ENCODE data around the gene NOP16. TPM values are rescaled to one million over a fixed set of nuclear protein-coding genes. Genes with fewer than 3 reads are reported as not detected.

Gene NOP16
- total RNA-seq, 2 experiments from 2014 or later = 29.1 to 34.0 TPM

- no peaks in the 10 kb centered on the region for H3K9me3 Mint-ChIP-seq
- no peak for DNase-seq
- H3K4me3 Mint-ChIP-seq = no peak overlapping the region
- H3K36me3 Mint-ChIP-seq (ENCODE audit: low read depth) = peaks cover 25% of the 10 kb centered on the region
- ChIA-PET CTCF (interaction anchor here (1.1 to 1.5 kb wide), 2 partner anchors 32 to 56 kb away, joined by 3 to 5 read pairs; no protein-coding TSS in a partner anchor), POLR2A (no interaction called here)
- H3K27ac Mint-ChIP-seq = no peak overlapping the region
- H3K4me1 Mint-ChIP-seq = peaks cover 23% of the 10 kb centered on the region
- H3K27me3 Mint-ChIP-seq = no peaks in the 10 kb centered on the region
Observed at GRCh38 chr5:176391999-176392398, 3.6 kb upstream of the NOP16 start.

- H3K4me3 Mint-ChIP-seq = no peak overlapping the region
- H3K36me3 Mint-ChIP-seq (ENCODE audit: low read depth) = peaks cover 28% of the 10 kb centered on the region
- peaks cover 28% of the 10 kb centered on the region for H3K4me1 Mint-ChIP-seq
- ChIA-PET CTCF (interaction anchor here (1.1 to 1.5 kb wide), 2 partner anchors 31 to 56 kb away, joined by 3 to 5 read pairs; no protein-coding TSS in a partner anchor), POLR2A (no interaction called here)
- no peaks in the 10 kb centered on the region for H3K27me3 Mint-ChIP-seq
- no peak overlapping the region for H3K27ac Mint-ChIP-seq
- H3K9me3 Mint-ChIP-seq = no peaks in the 10 kb centered on the region
- DNase-seq = no peak
Observed at GRCh38 chr5:176391479-176391878, 3.1 kb upstream of the NOP16 start.

- no peak for DNase-seq
- peaks cover 44% of the 10 kb centered on the region for H3K36me3 Mint-ChIP-seq (ENCODE audit: low read depth)
- peaks cover 39% of the 10 kb centered on the region for H3K4me1 Mint-ChIP-seq
- H3K27ac Mint-ChIP-seq = peak overlapping the region; percentile 98
- CTCF ChIA-PET = interaction anchor here (0.7 to 1.1 kb wide), 2 partner anchors 58 to 1054 kb away, joined by 3 to 8 read pairs; no protein-coding TSS in a partner anchor
- H3K9me3 Mint-ChIP-seq = no peaks in the 10 kb centered on the region
- POLR2A ChIA-PET = interaction anchor here (0.7 kb wide), 1 partner anchor 35 kb away, joined by 4 read pairs; no protein-coding TSS in a partner anchor
- H3K27me3 Mint-ChIP-seq = no peaks in the 10 kb centered on the region
- peak overlapping the region; percentile 95 for H3K4me3 Mint-ChIP-seq
Observed at GRCh38 chr5:176389135-176390123, 1.0 kb upstream of the NOP16 start.

- peaks cover 55% of the 10 kb centered on the region for H3K36me3 Mint-ChIP-seq (ENCODE audit: low read depth)
- POLR2A ChIA-PET = no interaction called here
Observed at GRCh38 chr5:176388003-176388443, 375 bp downstream of the NOP16 start.

DNA sequence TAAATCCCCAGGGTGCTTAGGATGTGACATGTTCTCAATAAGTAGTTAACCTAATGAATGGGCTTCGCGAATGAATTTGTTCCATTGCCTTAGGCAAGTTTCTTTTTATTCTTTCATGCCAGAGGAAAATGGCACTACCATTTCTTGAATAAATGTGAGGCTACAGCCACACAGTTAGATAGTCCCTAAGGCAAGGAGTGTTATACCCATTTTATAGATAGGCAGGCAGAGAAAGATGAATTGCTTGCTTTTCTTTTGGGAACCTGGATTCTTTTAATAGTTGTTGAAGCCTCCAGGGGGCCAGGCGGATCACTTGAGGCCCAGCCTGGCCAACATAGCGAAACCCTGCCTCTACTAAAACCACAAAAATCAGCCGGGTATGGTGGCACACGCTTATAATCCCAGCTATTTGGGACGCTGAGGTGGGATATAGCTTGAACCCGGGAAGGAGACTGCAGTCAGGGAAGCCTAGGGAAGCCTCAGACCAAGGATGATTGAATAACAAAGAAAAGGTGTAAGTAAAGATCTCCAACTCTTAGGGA is 943 bp downstream of the NOP16 start:
- POLR2A ChIA-PET = no interaction called here
- Mint-ChIP-seq H3K9me3 (no peaks in the 10 kb centered on the region), H3K4me3 (peak overlapping the region; percentile 95), H3K27me3 (no peaks in the 10 kb centered on the region), H3K27ac (peak overlapping the region; percentile 98), H3K36me3 (ENCODE audit: low read depth) (peaks cover 56% of the 10 kb centered on the region), H3K4me1 (peaks cover 39% of the 10 kb centered on the region)
- CTCF ChIA-PET = no interaction called here
- no peak for DNase-seq

More at GRCh38 chr5:176388003-176388443, 375 bp downstream of the NOP16 start:
- Mint-ChIP-seq H3K27me3 (no peaks in the 10 kb centered on the region), H3K9me3 (no peaks in the 10 kb centered on the region), H3K4me1 (peaks cover 39% of the 10 kb centered on the region), H3K27ac (peak overlapping the region; percentile 98), H3K4me3 (peak overlapping the region; percentile 95)
- DNase-seq = no peak
- CTCF ChIA-PET = no interaction called here

- H3K36me3 Mint-ChIP-seq (ENCODE audit: low read depth) = peaks cover 60% of the 10 kb centered on the region
- H3K4me3 Mint-ChIP-seq = peak overlapping the region; percentile 95
- DNase-seq = no peak
- CTCF ChIA-PET = interaction anchor here (1.5 kb wide), 1 partner anchor 12 kb away, joined by 5 read pairs; no protein-coding TSS in a partner anchor
- H3K27me3 Mint-ChIP-seq = no peaks in the 10 kb centered on the region
- H3K4me1 Mint-ChIP-seq = peaks cover 36% of the 10 kb centered on the region
- POLR2A ChIA-PET = no interaction called here
- no peaks in the 10 kb centered on the region for H3K9me3 Mint-ChIP-seq
- H3K27ac Mint-ChIP-seq = peak overlapping the region; percentile 26
Observed at GRCh38 chr5:176386491-176386890, 1.9 kb downstream of the NOP16 start.

DNA sequence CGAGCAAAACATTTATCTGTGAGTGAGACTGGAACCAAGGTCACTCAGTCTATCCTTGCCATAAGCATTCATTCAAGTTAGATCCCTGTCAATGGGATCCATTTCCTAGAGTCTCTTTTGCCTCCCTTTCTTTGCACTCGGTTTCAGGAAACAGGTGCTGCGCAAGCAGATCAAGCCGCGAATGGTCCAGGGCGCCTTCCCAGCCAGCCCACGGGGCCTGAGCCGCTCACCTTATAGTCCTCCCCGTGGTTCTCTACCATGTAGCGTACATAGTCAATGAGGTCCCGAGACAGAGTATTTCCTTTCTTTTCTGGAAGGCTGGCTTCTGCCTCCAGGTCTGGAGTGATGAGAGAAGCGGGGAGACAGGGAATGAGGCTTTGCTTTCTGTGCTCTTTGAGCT is 3.4 kb downstream of the NOP16 start:
- no peaks in the 10 kb centered on the region for H3K27me3 Mint-ChIP-seq
- ChIA-PET CTCF (interaction anchor here (0.6 to 2.9 kb wide), 4 partner anchors 10 to 151 kb away, joined by 3 to 11 read pairs (median 4); no protein-coding TSS in a partner anchor), POLR2A (no interaction called here)
- DNase-seq = no peak
- H3K27ac Mint-ChIP-seq = no peak overlapping the region
- H3K9me3 Mint-ChIP-seq = no peaks in the 10 kb centered on the region
- peaks cover 30% of the 10 kb centered on the region for H3K4me1 Mint-ChIP-seq
- H3K36me3 Mint-ChIP-seq (ENCODE audit: low read depth) = peaks cover 56% of the 10 kb centered on the region
- H3K4me3 Mint-ChIP-seq = no peak overlapping the region

DNA sequence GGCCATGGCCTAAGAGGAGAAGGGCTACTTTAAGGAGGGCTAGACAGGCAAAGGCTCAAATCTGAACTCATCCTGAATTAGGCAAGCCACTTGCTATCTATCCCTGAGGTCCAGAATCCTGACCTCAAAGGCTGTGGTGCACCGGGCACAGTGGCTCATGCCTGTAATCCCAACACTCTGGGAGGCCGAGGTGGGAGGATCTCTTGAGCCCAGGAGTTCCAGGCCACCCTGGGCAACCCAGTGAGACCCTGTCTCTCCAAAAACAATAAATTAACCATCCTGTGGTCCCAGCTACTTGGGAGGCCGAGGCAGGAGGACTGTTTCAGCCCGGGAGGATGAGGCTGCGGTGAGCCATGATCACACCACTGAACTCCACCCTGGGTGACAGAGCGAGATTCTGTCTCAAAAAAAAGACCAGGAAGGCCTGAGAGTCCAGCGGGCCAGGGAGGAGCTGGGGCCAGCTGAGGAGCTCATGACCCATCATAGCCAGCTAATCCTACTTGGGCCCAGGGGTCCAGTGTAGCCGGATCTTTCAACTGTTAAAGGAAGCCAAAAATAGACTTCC is 4.0 kb downstream of the NOP16 start:
- Mint-ChIP-seq H3K27me3 (no peaks in the 10 kb centered on the region), H3K4me3 (no peak overlapping the region), H3K27ac (no peak overlapping the region), H3K36me3 (ENCODE audit: low read depth) (peaks cover 55% of the 10 kb centered on the region), H3K9me3 (no peaks in the 10 kb centered on the region), H3K4me1 (peaks cover 27% of the 10 kb centered on the region)
- CTCF ChIA-PET = interaction anchor here (0.6 to 2.9 kb wide), 3 partner anchors 9 to 152 kb away, joined by 3 to 11 read pairs (median 3); no protein-coding TSS in a partner anchor
- no peak for DNase-seq
- POLR2A ChIA-PET = no interaction called here

DNA sequence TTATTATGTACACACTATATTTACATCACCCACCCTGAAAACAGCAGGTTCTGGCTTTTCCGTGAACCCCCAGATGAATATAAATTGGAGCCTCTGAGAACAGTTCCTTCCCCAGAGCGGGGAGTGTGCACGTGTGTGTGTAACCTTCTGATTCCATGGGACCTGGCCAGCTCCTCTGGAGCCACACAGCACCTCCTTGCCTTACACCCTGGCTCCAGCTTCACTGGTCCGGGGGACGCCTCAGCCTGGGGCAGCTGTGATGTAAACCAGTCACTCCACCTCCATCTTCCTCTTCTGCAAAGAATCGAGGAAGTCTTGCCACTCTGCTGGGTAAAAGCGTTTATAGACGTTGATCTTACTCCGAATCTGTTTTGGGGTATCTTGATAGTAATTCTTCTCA is 4.4 kb downstream of the NOP16 start:
- Mint-ChIP-seq H3K36me3 (ENCODE audit: low read depth) (peaks cover 55% of the 10 kb centered on the region), H3K4me3 (no peak overlapping the region), H3K27ac (no peak overlapping the region), H3K27me3 (no peaks in the 10 kb centered on the region), H3K9me3 (no peaks in the 10 kb centered on the region), H3K4me1 (peaks cover 25% of the 10 kb centered on the region)
- POLR2A ChIA-PET = no interaction called here
- no peak for DNase-seq
- CTCF ChIA-PET = interaction anchor here (0.9 to 2.9 kb wide), 3 partner anchors 9 to 22 kb away, joined by 3 to 11 read pairs (median 3); partner anchors contain the start of gene KIAA1191

- Mint-ChIP-seq H3K9me3 (no peaks in the 10 kb centered on the region), H3K27ac (no peak overlapping the region), H3K36me3 (ENCODE audit: low read depth) (peaks cover 55% of the 10 kb centered on the region), H3K4me1 (peaks cover 25% of the 10 kb centered on the region), H3K4me3 (no peak overlapping the region), H3K27me3 (no peaks in the 10 kb centered on the region)
- DNase-seq = no peak
- ChIA-PET POLR2A (no interaction called here), CTCF (interaction anchor here (0.9 to 2.9 kb wide), 2 partner anchors 12 to 22 kb away, joined by 3 to 11 read pairs; partner anchors contain the start of gene KIAA1191)
Observed at GRCh38 chr5:176383248-176383905, 5.0 kb downstream of the NOP16 start.

- H3K27ac Mint-ChIP-seq = no peak overlapping the region
- peaks cover 52% of the 10 kb centered on the region for H3K36me3 Mint-ChIP-seq (ENCODE audit: low read depth)
- ChIA-PET CTCF (interaction anchor here (1.6 to 2.9 kb wide), 2 partner anchors 11 to 20 kb away, joined by 5 to 11 read pairs; partner anchors contain the start of gene KIAA1191), POLR2A (no interaction called here)
- H3K9me3 Mint-ChIP-seq = no peaks in the 10 kb centered on the region
- no peaks in the 10 kb centered on the region for H3K27me3 Mint-ChIP-seq
- H3K4me3 Mint-ChIP-seq = no peak overlapping the region
- no peak for DNase-seq
- H3K4me1 Mint-ChIP-seq = peaks cover 23% of the 10 kb centered on the region
Observed at GRCh38 chr5:176382721-176383120, 5.7 kb downstream of the NOP16 start.

GRCh38 chr5:176381979-176382378 is 6.4 kb downstream of the NOP16 start:
- Mint-ChIP-seq H3K27me3 (no peaks in the 10 kb centered on the region), H3K27ac (no peak overlapping the region), H3K9me3 (no peaks in the 10 kb centered on the region), H3K4me3 (no peak overlapping the region), H3K36me3 (ENCODE audit: low read depth) (peaks cover 51% of the 10 kb centered on the region), H3K4me1 (peaks cover 15% of the 10 kb centered on the region)
- no peak for DNase-seq
- CTCF ChIA-PET = interaction anchor here (1.6 kb wide), 1 partner anchor 20 kb away, joined by 5 read pairs; the partner anchor contains the start of gene KIAA1191
- POLR2A ChIA-PET = no interaction called here
